ENCODE results near the gene CAPRIN1.

CAPRIN1 gene

GRCh38 chr11:34139346-34139745, 87.8 kb downstream of the CAPRIN1 start:
- DNase-seq (ENCODE audit: low read depth in 1 of 2, low spot score in 1 of 2): no peak

DNA sequence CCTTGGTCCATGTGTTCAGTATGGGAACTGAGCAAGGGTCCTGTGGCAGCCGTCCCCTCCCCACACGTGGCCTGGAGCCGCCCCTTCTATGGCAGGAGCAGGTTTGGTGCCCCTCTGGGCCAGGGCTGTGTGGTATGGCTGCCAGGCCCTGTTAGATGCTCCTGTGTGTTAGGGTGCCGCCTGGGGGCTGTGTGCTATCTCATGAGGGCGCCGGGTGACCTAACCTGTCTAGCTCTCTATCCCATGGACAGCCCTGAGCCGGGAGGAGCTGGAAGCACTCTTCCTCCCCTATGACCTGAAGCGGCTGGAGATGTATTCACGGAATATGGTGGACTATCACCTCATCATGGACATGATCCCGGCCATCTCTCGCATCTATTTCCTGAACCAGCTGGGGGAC, 88.6 kb downstream of the CAPRIN1 start:
- no peak for DNase-seq (ENCODE audit: low read depth in 1 of 2, low spot score in 1 of 2)

GRCh38 chr11:34143048-34143447, 91.5 kb downstream of the CAPRIN1 start:
- no peak for DNase-seq (ENCODE audit: low read depth in 1 of 2, low spot score in 1 of 2)

DNA sequence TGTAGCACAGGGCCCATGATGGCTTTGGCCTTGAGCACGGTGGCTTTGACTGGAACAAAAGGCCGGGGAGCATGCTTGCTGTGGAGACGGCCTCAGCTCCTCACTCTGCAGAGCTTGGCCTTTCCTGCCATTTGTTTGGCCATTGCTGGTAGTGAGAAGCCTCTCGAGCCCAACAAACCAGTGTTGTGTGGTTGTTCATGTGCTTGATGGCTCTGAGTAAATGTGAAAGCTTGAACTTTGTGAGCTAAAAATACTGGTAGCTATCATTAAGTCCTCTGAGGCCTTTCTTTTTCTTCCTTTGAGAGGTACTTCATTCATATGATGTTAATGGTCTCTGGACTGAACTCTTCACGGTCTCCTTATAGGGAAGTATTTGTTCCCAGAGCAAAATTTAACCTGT, 93.5 kb downstream of the CAPRIN1 start:
- DNase-seq (ENCODE audit: low read depth in 1 of 2, low spot score in 1 of 2): no peak

DNA sequence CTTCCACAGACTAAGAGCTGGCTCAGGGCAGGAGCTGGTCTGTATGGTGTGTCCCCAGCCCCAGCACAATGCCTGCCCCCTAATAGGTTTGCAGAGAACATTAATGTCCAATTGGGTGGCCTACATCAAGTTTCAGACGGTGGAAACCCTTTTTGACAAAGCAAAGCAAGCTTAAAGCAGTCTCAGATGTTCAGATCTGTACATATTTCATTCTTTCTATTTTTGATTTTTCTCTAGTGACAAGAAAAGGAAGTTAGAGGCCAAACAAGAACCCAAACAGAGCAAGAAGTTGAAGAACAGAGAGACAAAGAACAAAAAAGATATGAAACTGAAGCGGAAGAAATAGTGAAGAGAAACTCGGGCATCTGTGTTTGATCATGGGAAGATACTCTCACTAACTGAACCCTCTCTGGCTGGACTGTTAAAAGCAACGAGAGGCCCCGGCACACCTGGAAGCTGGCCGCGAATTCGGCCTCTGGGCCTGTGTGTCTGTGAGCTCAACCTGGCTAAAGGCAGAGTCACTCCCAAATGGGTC, 94.4 kb downstream of the CAPRIN1 start:
- no peak for DNase-seq (ENCODE audit: low read depth in 1 of 2, low spot score in 1 of 2)

GRCh38 chr11:34146411-34146810, 94.9 kb downstream of the CAPRIN1 start:
- no peak for DNase-seq (ENCODE audit: low read depth in 1 of 2, low spot score in 1 of 2)

DNA sequence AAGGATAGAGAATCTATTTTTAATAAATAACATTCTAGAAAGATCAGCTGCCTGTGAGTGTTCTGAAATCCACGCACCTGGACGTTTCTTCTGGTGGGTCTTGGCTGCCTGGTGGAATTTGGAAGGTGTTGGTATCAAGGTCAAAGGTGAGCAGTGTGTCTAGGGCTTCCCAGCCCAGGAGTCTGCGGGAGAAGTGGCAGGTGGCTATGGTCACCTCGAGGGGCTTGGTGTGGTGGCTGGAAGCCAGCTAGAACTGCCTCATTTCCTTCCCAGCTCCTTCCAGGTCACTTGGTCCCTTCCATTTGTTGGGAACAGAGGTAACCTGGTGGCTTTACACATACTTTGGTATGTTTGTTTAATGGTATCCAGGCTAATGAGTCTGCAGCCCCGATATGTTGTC, 95.3 kb downstream of the CAPRIN1 start:
- no peak for DNase-seq (ENCODE audit: low read depth in 1 of 2, low spot score in 1 of 2)

DNA sequence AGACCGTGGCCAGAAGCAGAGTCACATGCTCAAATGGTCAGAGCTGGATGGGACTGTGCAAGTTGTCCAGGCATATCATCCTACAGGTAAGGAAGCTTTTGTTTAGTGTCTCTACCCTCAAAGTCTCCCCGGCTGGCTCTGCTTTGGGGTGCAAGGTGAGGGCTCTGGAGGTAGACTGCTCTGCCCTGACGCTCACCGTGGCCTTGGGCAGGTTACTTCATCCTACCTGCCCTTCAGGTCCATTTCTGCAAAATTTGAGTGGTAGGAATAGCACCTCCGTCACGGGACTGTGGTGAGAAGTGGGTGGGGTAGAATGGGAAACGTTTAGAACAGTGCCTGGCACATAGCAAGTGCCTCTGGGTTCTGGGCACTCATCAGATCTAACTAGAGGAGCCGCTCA, 96.0 kb downstream of the CAPRIN1 start:
- no peak for DNase-seq (ENCODE audit: low read depth in 1 of 2, low spot score in 1 of 2)

DNA sequence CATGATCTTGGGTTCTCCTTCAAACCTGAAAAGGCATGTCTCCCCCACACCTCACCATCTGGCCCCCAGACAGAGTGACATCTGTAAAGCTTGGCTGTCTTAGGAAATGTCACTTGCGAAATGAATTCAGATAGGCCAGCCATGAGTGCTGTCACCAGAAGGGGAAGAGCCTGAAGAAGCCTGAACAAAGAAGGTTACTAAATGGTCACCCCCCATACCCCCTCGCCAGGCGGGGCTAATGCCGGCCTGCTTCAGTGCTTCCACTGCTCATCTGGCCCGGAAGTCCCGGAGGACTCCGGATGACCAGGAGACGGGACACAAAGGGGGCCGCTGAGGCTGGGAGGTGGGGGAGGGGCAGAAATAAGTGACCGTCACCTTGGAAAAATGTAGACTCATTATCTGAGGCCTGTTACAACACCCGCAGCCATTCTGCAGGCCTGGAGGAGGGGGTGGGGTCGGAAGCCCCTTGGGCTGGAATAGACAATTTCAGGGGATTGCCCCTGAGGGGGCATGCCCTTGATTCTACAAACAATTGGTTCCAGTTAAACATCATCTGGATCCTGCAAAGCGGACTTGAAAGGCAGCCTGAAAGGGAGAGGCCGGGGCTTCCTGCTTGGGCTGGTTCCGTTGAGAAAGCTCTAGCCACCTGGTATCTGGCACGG, 97.1 kb downstream of the CAPRIN1 start:
- no peak for DNase-seq (ENCODE audit: low read depth in 1 of 2, low spot score in 1 of 2)

GRCh38 chr11:34149274-34149673, 97.7 kb downstream of the CAPRIN1 start:
- no peak for DNase-seq (ENCODE audit: low read depth in 1 of 2, low spot score in 1 of 2)

- no peak for DNase-seq (ENCODE audit: low read depth in 1 of 2, low spot score in 1 of 2)
Observed at GRCh38 chr11:34149786-34150185, 98.3 kb downstream of the CAPRIN1 start.

DNA sequence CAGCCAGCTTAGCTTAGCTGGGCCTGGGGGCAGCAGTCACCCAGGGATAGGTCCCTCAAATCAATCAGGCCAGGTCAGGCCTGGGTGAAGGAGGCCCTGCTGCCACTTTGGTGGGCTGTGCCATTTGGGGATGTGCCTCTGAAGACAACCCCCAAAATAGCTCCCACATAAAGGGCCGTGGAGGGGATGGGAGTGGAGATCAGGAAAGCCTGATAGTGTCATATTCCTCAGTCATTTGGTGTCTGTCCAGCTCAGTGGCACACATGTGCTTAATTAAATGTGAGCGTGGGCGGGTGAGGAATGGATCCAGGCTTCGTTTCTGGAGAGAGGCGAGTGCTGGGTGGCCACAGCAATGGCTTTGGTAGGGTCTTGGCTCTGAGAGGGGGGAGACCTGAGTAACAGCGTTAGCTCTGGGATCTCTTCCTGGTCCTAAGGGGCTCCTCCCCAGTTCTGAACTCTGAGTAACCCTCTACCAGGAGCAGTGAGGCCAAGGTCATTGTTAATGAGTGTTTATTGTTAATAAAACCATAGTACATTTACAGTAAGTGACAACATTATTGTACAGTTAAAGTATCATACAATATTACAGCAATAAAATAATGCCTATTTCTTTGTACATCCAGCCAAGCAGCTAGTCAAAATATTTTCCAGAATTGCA, 99.1 kb downstream of the CAPRIN1 start:
- no peak for DNase-seq (ENCODE audit: low read depth in 1 of 2, low spot score in 1 of 2)

Data from activated CD4-positive, alpha-beta T cell treated with anti-CD3 and anti-CD28 coated beads, Interleukin-2, amount 50 U/mL, for 24 hours (primary cell).